HT-29 (cell line): Measurements from ENCODE around the gene SLCO3A1. TPM values are rescaled to one million over a fixed set of nuclear protein-coding genes. Genes with fewer than 3 reads are reported as not detected.
"Not testable (repeated sequence)": the region's sequence is repeated elsewhere in the genome, so short reads cannot be mapped to it uniquely, and the experiment has no call there.

Experiments
- DNase-seq: peaks from one replicate; pipeline ENCODE4 v3.0.0-alpha.2; 2015; ENCODE audit warnings: low spot score
- total RNA-seq: library from RNA; depleted of rRNA; stranded (reverse); fragments of >200 nt; shearing (Covaris generic); gene quantifications from 2 replicates; pipeline ENCODE4 v1.2.3, GENCODE V29; 2014

The SLCO3A1 gene
- total RNA-seq, 1 experiment from 2014 or later: 2.2 TPM

GRCh38 chr15:92200891-92201290 lies 347.4 kb downstream of the SLCO3A1 start:
- DNase-seq: no peak

GRCh38 chr15:92205255-92205739 lies 351.8 kb downstream of the SLCO3A1 start:
- peak; percentile 50 for DNase-seq

GRCh38 chr15:92207601-92208000 lies 354.1 kb downstream of the SLCO3A1 start:
- DNase-seq: not testable (repeated sequence)
